Endothelial cell of umbilical vein (primary cell): ENCODE measurements around the gene PLXNA3. TPM values are rescaled to one million over a fixed set of nuclear protein-coding genes. Genes with fewer than 3 reads are reported as not detected.

ENCODE experiments used
- BruUV-seq: library from RNA; stranded (reverse); fragments of 400-500 nt; replicated peaks from 2 replicates; lab custom pipeline; 2021; lab: Mats Ljungman, UMichigan
- CTCF ChIA-PET: fragments of 300-600, 350-600 bp; sonication (Branson Sonifier 250); formaldehyde crosslinking; loops from one replicate; lab custom pipeline; 2021; ENCODE audit warnings: antibody characterized with exemption, inconsistent platforms; lab: Charles Lee
- POLR2A ChIA-PET: fragments of 300-600, 350-600 bp; sonication (Branson Sonifier 250); formaldehyde crosslinking; loops from one replicate; lab custom pipeline; 2021; ENCODE audit warnings: antibody characterized with exemption, inconsistent platforms; lab: Charles Lee
- DNase-seq: peaks from one replicate; pipeline ENCODE4 v3.0.0-alpha.2; 2011; ENCODE audit warnings: low read depth, low spot score
- FAIRE-seq: peaks from 2 replicates; lab custom pipeline; 2011; peaks lifted over from hg19 to GRCh38; lab: Jason Lieb, UNC
- H2AFZ ChIP-seq: 2 replicates; pipeline ENCODE4 v1.6.0; 2012; ENCODE audit warnings: low read depth, low read length, control low read depth, inconsistent platforms
- H3K27ac ChIP-seq: 2 replicates; pipeline ENCODE4 v1.5.1; 2011; ENCODE audit warnings: low read depth, mild to moderate bottlenecking, control low read depth, low read length, moderate library complexity; ENCODE audit not compliant: insufficient read depth
- H3K27me3 ChIP-seq, 2 experiments: 2 replicates each; pipeline versions ENCODE4 v1.6.0 to v1.6.1; 2011; ENCODE audit warnings: low read length in 2 of 2, mixed read lengths in 1 of 2; ENCODE audit not compliant: control insufficient read depth in 2 of 2, insufficient read depth in 2 of 2
- H3K36me3 ChIP-seq, 2 experiments: 2 replicates in 1 of 2; 3 replicates in 1 of 2; pipeline ENCODE4 v1.5.1; 2011; ENCODE audit warnings: low read length in 2 of 2, mild to moderate bottlenecking in 1 of 2, moderate library complexity in 1 of 2; ENCODE audit not compliant: control insufficient read depth in 2 of 2, insufficient read depth in 2 of 2; ENCODE audit errors: extremely low read depth in 1 of 2
- H3K4me1 ChIP-seq: 3 replicates; pipeline ENCODE4 v1.5.1; 2011; ENCODE audit warnings: mild to moderate bottlenecking, low read length; ENCODE audit not compliant: control insufficient read depth, insufficient read depth; ENCODE audit errors: extremely low read depth
- H3K4me2 ChIP-seq: 2 replicates; pipeline ENCODE4 v1.6.1; 2011; ENCODE audit warnings: low read length, control low read depth, mixed read lengths; ENCODE audit not compliant: insufficient read depth
- H3K4me3 ChIP-seq, 3 experiments: fragments of 200-600 bp in 1 of 3; sonication (generic), shearing (Covaris generic) in 1 of 3; replicated peaks in 1 of 3; 2 replicates each; pipeline ENCODE4 v1.5.1; 2011 to 2016; ENCODE audit warnings: control low read depth in 3 of 3, low read length in 3 of 3, mild to moderate bottlenecking in 2 of 3, inconsistent platforms in 1 of 3, low read depth in 1 of 3, moderate library complexity in 1 of 3; ENCODE audit not compliant: insufficient read depth in 1 of 3
- H3K79me2 ChIP-seq: 2 replicates; pipeline ENCODE4 v1.6.0; 2012; ENCODE audit warnings: low read length, inconsistent platforms; ENCODE audit not compliant: control insufficient read depth, insufficient read depth
- H3K9ac ChIP-seq: replicated peaks from 2 replicates; pipeline ENCODE3; 2011; ENCODE audit warnings: low read length, control low read depth; ENCODE audit not compliant: insufficient read depth; ENCODE audit errors: extremely low read depth
- H3K9me1 ChIP-seq: replicated peaks from 3 replicates; pipeline ENCODE4 v1.6.0; 2011; ENCODE audit warnings: mild to moderate bottlenecking, low read length; ENCODE audit not compliant: control insufficient read depth, insufficient read depth; ENCODE audit errors: extremely low read depth
- H3K9me3 ChIP-seq: replicated peaks from 2 replicates; pipeline ENCODE4 v1.5.1; 2012; ENCODE audit warnings: low read length, inconsistent platforms; ENCODE audit not compliant: control insufficient read depth, insufficient read depth
- H4K20me1 ChIP-seq: replicated peaks from 2 replicates; pipeline ENCODE3; 2011; ENCODE audit warnings: mild to moderate bottlenecking, low read length; ENCODE audit not compliant: control insufficient read depth, insufficient read depth; ENCODE audit errors: extremely low read depth
- EZH2 ChIP-seq: IDR thresholded peaks from 2 replicates; pipeline ENCODE4 v1.6.1; 2012; ENCODE audit warnings: borderline replicate concordance, low read depth, mild to moderate bottlenecking, moderate library complexity, low read length, inconsistent platforms; ENCODE audit not compliant: severe bottlenecking
- FOS ChIP-seq: IDR thresholded peaks from 2 replicates; pipeline ENCODE4 v1.6.1; 2011; ENCODE audit warnings: mild to moderate bottlenecking, low read length, moderate library complexity, borderline replicate concordance; ENCODE audit not compliant: insufficient read depth
- GATA2 ChIP-seq: IDR thresholded peaks from 2 replicates; pipeline ENCODE4 v1.7.0; 2011; ENCODE audit warnings: low read depth, mild to moderate bottlenecking, moderate library complexity, mixed read lengths, low read length; ENCODE audit not compliant: insufficient read length, insufficient read depth
- JUN ChIP-seq: IDR thresholded peaks from 2 replicates; pipeline ENCODE4 v1.6.1; 2011; ENCODE audit warnings: borderline replicate concordance, low read depth; ENCODE audit not compliant: insufficient read length, insufficient read depth
- MYC ChIP-seq: IDR thresholded peaks from one replicate; pipeline ENCODE4 v1.6.1; 2011; ENCODE audit warnings: mild to moderate bottlenecking, low read depth, low read length
- POLR2A ChIP-seq: IDR thresholded peaks from 2 replicates; pipeline ENCODE4 v1.6.1; 2012; ENCODE audit warnings: low read depth, mild to moderate bottlenecking, control low read depth, low read length
- POLR2AphosphoS5 ChIP-seq: IDR thresholded peaks from 2 replicates; pipeline ENCODE4 v1.6.1; 2012; ENCODE audit warnings: low read depth, mild to moderate bottlenecking, control low read depth, low read length, moderate library complexity; ENCODE audit not compliant: insufficient read depth
- dilution Hi-C: fragments of 300-500 bp; cut with MboI; formaldehyde crosslinking; loops from one replicate; pipeline ENCODE4 v1.15.0; 2019; ENCODE audit warnings: low sequenced_read_pairs; ENCODE audit not compliant: extremely low pct_ligation_motif_present
- intact Hi-C: fragments of 100-400 bp; cut with micrococcal nuclease; formaldehyde crosslinking; loops from one replicate; pipeline ENCODE4 v1.10.0; 2022
- polyA plus RNA-seq, 4 experiments: library from polyadenylated mRNA; depleted of rRNA in 3 of 4; stranded (reverse) in 3 of 4; unstranded in 1 of 4; fragments of >200 nt; gene quantifications; 2 replicates each; pipeline versions ENCODE4 v1.2.1 to v1.2.3, GENCODE V29; 2011 to 2012; ENCODE audit warnings: missing spikeins in 1 of 4
- total RNA-seq: library from RNA; stranded (reverse); gene quantifications from 2 replicates; pipeline ENCODE4 v1.2.3, GENCODE V29; 2021
- TF ChIP-seq, protein P1 (sequence below): IDR thresholded peaks from 2 replicates; pipeline ENCODE4 v1.6.1; 2011; ENCODE audit not compliant: insufficient read depth, insufficient read length

PLXNA3 gene
- total and polyA plus RNA-seq, 2 donors (not counting 3 experiments of a cell fraction or from before 2014, with no cell fraction given): 56.8 to 58.6 TPM

DNA sequence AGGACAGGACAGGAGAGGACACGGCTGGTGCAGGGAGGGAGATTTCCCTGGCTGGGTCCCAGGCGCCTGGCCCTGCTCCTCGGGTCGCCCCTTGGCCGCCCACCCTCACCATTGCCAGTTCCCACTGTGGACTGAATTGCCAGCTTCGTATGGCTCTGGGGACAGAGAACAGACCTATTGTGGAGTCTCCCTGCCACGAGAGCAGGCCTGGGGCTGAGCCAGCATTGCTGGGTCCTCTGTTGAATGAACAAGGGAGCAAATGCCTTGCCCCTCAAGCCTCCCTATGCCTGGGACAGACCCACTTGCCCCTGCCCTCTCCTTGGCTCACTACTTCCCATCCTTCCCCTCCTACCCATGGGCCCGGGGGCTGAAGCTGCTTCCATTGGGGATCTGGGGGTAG lies 4.3 kb downstream of the PLXNA3 start:
- Histone ChIP-seq H3K4me1 (peaks cover 7% of the 10 kb centered on the region), H3K27me3 (no peaks in the 10 kb centered on the region), H4K20me1 (no peaks in the 10 kb centered on the region), H3K9ac (no peak overlapping the region), H3K79me2 (peaks cover 25% of the 10 kb centered on the region), H2AFZ (no peak overlapping the region), H3K36me3 (peaks cover 0 to 26% of the 10 kb centered on the region in 2 experiments), H3K4me2 (no peak overlapping the region), H3K9me1 (no peaks in the 10 kb centered on the region), H3K27ac (no peak overlapping the region), H3K4me3 (no peak overlapping the region), H3K9me3 (no peaks in the 10 kb centered on the region)
- TF ChIP-seq, protein P1, sequence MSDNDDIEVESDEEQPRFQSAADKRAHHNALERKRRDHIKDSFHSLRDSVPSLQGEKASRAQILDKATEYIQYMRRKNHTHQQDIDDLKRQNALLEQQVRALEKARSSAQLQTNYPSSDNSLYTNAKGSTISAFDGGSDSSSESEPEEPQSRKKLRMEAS: no peak
- TF ChIP-seq POLR2AphosphoS5 (no peak), FOS (no peak), MYC (no peak), POLR2A (no peak), GATA2 (no peak), EZH2 (no peak)
- BruUV-seq: no TSS peak
- no peak for FAIRE-seq
- dilution Hi-C loops (no loop called here), intact Hi-C loops (no loop called here)
- ChIA-PET CTCF (no interaction called here), POLR2A (no interaction called here)
- no peak for DNase-seq

DNA sequence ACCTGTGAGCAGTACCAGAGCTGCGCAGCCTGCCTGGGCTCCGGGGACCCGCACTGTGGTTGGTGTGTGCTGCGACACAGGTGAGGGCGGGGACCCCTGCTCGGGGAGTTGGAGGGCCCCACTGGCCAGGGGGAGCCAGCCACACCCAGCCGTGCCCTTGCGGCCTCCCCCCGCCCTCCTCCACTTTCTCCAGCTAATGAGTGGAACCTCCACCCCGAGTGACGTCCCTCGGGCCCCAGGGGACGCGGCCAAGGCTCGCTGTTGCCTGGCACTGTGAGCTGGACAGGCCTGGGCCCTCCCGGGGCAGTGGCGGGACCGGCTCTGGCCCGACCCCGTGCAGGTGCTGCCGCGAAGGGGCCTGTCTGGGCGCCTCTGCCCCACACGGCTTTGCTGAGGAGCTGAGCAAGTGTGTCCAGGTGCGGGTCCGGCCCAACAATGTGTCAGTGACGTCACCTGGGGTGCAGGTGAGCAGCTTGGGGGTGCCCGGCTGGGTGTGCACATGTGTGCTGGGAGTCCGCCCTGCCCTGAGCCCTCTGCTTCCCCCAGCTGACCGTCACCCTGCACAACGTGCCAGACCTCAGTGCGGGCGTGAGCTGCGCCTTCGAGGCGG lies 5.6 kb downstream of the PLXNA3 start:
- Histone ChIP-seq H3K4me1 (peaks cover 7% of the 10 kb centered on the region), H3K27ac (no peak overlapping the region), H3K4me2 (no peak overlapping the region), H3K9me1 (no peaks in the 10 kb centered on the region), H2AFZ (no peak overlapping the region), H3K4me3 (no peak overlapping the region), H3K36me3 (peaks cover 0 to 37% of the 10 kb centered on the region in 2 experiments), H4K20me1 (no peaks in the 10 kb centered on the region), H3K27me3 (no peaks in the 10 kb centered on the region), H3K79me2 (peaks cover 20% of the 10 kb centered on the region), H3K9ac (no peak overlapping the region), H3K9me3 (no peaks in the 10 kb centered on the region)
- intact Hi-C loops: no loop called here
- dilution Hi-C loops: no loop called here
- TF ChIP-seq POLR2A (no peak), EZH2 (no peak), MYC (no peak), GATA2 (no peak), JUN (no peak)
- TF ChIP-seq, protein P1: no peak
- FAIRE-seq: no peak
- CTCF ChIA-PET: interaction anchor here (0.7 kb wide), 1 partner anchor 10 kb away, joined by 3 read pairs; no protein-coding TSS in a partner anchor
- POLR2A ChIA-PET: no interaction called here
- no TSS peak for BruUV-seq
- no peak for DNase-seq
